Epidermal melanocyte (primary cell): ENCODE measurements around the gene U2AF1L4.

Experiments
- DNase-seq: peaks from one replicate; pipeline ENCODE4 v3.0.0; 2011; ENCODE audit warnings: low spot score; ENCODE audit not compliant: insufficient read length

Gene U2AF1L4

DNA sequence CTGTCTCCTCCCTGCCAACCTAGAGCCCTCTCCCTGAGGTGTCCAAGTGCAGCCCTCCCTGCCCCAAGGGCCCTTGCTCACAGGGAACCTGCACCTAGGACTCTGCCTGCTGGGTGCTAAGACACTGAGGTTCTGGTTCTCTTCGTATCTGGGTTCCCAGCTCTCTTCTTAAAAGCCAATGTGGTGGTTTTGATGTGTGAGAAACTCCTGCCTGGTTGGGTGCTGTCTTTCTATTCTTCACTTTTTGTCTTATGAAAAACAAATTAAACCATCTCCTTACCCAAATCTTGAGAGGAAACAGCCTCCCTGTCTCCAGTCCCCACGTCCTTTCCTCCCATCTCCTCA is 31.7 kb downstream of the U2AF1L4 start:
- DNase-seq = no peak

DNA sequence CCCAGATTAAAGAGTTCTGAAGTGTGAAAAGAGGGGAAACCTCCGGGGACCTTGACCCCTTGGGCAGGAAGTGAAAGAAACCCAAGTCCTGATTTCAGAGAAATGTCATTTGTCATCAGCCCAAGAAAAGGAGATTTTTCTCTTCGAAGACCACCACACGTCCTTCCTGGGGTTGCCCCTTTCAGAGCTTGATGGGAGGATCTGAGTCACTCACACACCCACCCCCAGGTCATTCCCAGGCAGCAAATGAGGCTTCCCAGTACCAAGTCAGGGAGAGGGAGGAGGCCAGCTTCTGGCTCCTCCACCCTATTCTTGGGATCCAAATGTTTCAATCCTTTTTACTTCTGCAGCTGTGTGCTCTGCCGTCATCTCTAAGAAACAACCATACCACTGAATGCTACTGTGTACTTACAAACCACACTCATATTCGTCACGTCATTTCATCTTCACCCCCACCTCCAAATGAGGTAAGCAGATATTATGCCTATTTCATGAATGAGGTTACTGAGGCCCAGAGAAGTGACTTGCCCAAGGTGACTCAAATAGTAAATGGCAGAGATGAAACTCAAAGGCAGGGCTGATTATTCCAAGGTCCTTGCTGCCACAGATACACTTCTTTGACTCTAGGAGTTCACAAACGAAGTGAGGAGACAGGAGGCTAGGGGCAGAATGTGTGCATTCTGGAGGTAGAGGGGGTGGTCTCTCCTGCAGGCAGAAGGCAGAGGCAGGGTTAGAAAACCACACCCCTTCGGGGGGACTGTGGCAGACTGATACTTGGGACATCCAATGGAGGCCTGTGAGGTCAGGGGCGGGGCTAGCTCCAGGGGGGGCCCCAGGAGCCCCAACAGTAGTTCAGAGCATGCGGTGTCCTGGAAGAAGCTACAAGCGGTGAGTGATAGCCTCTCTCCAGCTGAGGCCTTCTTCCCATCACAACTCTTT is 32.4 kb downstream of the U2AF1L4 start:
- peak; percentile 12 for DNase-seq

DNA sequence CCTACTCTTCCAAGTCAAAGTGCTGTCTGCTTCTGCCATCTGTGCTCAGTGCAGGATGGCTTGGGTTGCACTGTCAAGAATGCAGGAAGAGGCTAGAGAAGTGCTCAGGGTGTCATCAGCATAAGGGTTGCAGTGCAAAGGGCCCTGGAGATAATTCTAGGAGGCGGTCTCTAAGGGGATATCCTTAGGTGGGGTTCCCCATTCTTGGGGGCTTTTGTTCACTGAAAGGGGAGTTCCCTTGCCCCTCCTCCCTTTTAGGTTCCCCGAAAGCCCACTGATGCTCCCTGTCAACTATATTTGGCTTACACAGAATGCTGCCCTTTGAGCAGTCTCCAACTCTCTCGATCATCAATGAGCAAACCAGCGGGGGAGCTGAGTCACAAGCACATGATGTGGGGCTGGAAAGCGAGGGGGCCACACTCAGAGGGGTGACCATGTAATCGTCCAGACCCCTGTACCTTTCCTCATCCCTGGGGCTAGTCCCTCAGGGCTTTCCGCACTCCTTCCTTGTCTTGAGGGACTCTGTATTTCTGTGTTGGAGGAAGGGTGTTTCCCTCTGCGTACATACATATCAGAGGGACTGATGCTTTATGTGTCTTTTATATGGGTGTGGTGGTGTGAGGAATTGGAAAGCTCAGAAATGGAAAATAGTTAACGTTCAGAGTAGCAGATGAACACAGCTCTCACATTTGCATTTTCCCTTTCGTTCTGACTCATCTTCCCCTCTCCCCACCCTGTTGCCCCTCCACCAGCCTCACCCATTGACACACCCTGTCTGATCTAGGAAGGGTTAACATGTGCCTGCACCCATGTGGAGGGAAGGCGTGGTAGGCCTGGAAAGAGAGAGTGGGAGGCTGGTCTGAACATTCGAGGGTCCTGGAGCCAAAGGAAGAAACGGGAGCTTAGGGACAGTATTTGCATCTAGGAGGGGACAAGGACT is 34.2 kb downstream of the U2AF1L4 start:
- DNase-seq = no peak

DNA sequence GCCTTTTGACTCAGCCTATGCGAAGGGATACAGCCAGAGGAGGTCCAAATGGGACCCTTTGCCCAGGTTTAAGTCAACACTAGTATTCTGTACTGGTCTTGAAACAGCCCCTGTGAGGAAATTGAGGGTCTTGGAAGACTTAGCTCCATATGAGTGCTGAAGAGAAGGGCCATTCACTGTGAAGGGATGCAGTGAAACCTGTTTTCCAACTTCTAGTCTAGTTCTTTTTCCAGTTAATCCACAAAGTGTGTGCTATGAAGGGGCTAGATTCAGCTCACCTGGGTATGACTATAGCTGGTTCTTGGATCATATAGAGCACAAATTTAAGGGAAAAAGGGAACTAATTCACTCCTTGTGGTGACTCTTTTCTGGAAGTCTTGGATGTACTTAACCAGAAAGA is 36.8 kb downstream of the U2AF1L4 start:
- DNase-seq = no peak

DNA sequence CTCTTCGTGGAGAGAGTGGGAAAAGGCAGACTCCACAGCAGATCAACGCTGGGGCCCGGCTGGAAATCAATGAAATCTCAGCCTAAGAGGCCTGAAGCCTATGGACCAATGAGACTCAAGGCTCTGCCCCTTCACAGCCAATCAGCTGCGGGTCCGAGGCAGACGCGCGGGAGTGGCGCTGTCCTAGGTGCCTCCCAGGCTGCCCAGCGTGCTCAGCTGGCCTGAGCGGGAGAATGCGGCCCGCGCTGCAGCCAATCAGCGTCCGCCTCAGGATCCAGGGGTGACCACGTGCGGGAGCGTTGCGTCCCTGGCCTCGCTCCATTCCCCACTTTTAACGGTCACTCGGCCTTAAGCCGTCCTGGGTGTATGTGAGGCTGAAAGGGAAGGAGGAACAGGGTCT is 41.0 kb downstream of the U2AF1L4 start, which contains the start of gene ZBTB32:
ZBTB32 (plus strand) TSS at position 341 of the 400 bp plus-strand sequence. CDS start 10,069 bp downstream, outside the sequence.
- no peak for DNase-seq

DNA sequence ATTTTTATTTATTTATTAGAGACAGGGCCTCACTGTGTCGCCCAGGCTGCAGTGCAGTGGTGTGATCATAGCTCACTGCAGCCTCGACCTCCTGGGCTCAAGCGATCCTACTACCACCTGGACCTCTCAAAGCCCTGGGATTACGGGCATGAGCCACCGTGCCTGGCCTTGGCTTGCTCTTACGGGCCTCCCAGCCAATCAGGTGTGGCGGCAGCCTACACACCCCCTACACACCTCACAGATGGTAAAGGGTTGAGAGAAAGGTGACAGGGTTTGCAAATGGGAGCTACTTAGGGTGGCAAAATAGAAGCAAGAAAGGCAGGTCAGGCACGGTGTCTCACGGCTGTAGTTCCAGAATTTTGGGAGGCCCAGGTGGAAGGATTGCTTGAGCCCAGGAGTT is 41.9 kb downstream of the U2AF1L4 start:
- no peak for DNase-seq

DNA sequence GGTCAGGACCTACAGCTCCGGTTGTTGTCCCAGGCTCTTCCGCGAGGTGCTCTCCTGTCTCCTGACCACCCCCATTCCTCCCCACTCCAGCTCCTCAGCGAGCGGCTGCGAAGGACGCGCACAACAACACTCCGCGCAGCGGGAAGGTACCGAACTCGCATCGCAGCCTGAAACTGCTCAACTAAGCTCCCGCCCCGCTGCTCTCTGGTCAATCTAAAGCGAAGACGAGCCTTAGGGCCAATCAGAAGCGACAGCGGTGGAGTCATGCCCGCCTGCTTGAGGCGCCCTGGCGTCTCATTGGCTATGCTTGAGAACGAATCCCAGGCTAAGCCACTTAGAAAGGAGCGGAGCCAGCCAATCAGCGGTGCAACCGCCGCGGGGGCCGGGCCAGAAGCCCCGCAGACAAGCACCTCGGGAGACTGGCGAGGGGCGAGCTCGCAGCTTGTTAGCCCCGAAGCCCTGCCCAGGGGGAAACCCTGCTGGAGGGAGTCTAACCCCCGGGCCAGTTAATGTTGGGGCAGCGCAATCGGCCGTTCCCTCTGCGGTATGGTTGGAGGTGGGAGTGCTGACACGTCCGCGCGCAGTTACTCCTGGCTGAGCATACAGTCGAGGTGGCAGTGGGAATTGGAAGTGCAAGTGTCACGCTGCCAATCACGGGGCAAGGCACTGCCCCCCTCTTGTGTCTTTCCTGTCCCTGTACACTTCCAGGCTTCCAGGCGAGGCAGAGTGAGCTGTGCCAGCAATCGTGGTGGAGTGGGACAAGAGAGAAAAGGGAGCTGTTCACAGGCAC is 42.8 kb downstream of the U2AF1L4 start:
- peak; percentile 97 for DNase-seq

DNA sequence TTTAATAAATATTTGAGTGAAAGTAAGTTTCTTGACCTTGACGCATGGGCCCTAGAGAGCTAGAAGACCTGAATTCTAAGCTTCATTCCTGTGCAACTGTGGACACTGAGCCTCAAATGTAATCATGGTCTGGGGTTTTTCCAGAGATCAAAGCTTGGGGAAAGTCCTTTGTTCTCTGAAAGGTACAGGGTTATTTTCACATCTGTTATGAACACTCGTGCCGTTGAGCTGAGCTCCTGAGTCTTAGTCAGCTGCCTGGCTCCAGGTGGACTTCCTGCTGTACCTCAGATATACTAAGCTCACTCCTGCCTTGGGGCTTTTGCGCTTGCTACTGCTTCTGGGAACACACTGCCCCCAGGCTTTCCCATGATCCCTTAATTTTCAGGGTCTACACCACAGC is 48.4 kb downstream of the U2AF1L4 start:
- DNase-seq = no peak

DNA sequence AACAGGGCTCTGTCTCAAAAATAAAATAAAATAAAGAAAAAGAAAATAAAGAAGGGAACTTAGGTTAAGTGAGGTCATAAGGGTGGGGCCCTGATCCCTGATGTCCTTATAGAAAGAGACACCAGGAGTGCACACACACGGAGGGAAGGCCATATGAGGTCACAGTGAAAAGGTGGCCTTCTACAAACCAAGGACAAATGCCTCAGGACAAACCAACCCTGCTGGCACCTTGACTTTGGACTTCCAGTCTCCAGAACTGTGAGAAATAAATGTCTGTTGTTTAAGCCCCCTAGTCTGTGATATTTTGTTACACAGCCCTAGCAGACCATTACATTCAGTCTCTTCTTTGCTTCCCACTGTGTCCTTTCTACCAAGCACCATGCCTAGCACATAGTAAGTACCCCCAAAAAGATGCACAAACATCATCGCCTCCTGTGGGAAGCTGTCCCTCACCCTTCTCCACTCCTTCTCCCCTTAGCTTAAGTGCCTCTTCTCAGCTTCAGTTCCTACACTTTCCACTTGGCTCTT is 49.3 kb downstream of the U2AF1L4 start:
- no peak for DNase-seq

DNA sequence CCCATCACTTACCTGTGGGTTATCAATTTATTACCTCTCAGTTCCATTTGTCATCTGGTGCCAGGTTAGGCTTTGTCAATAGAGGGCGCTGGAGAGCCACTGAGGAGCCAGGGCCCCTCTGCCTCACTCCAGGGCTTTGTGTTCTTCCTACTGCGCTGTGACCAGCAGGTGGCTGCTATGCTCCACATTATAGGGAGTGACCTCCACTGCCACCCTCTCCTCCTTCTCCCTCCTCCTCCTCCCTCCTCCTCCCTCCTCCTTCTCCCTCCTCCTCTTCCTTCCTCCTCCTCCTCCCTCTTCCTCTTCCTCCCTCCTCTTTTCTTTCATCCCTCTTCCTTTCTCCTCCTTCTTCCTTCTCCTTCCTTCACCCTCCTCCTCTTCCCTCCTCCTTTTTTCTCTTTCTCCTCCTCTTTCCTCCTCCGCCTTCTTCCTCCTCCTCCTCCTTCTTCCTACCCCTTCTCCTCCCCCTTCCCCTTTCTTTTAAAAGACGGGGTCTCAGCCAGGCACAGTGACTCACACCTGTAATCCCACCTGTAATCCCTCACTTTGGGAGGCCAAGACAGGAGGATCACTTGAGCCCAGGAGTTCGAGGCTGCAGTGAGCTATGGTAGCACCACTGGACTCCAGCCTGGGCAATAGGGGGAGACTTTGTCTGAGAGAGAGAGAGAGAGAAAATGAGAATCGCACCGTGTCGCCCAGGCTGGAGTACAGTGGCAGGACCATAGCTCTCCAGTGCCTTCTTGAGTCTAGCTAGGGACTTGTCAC is 51.2 kb downstream of the U2AF1L4 start:
- peak; percentile 84 for DNase-seq

DNA sequence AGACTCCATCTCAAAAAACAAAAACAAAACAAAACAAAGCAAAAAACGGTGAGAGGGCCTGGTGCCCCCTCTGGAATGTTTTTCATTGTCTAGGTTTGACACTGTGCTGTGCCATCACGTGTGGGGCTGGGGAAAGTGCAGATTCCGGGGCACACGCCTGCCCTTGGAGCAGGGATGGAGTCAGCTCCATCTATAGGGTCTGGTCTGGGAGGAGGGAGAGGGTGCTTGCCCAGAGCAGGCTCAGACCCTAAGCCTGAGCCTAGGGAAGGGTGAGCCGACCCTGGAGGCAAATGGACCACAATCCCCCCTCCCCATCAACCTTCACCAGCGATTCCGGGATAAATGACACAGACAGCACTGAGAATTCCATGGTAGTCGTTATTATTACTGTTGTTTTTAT is 51.8 kb downstream of the U2AF1L4 start:
- DNase-seq = no peak
